CD1c-positive myeloid dendritic cell (primary cell): Measurements from ENCODE around the gene MRPL36.
"Not testable (repeated sequence)": the region's sequence is repeated elsewhere in the genome, so short reads cannot be mapped to it uniquely, and the experiment has no call there.

Experiments
- DNase-seq: peaks from one replicate; pipeline ENCODE4 v3.0.0-alpha.2; 2016; ENCODE audit errors: extremely low spot score

The MRPL36 gene

DNA sequence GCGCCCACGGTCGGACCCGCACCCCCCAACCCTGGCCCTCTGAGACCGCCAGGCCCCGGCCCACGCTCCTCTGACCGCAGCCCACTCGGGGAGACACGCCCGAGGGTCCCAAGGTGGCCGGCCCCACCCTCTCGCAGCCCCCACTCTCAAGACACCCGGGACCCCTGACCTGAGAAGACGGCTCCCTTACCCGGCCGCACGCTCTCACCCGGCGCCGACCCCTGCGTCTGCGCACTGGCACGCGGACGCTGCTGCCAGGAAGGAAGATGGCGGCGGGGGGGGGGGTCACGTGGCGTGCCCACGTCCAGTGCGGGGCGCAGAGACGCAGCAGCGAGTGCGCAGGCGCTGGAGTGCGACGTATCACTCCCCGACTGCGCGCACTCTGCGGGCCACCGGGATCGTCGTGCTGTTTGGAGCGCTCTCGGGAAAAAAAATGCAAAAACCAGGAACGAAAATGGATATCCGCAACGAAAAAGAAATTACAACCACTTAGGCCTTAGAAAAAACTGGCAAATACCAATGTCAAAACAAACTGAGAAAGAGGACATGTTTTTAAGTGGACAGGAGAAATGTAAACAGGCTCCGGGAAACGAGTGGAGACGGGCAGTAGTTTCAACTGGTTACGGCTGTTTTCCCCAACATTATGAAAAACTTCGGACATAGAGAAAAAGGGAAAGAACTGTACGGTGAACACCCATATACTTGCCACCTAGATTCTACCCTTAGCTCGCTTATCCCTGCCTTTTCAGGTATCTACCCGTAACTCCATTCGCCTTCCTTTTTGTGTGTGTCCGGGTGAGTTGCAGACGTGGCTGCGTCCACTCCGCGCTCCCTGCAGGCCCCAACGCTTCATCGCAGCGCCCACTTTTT, at the start of gene MRPL36:
TSS of gene MRPL36 (minus strand) at position 236 of the 870 bp plus-strand sequence. CDS start 902 bp downstream, outside the sequence.
- DNase-seq, result peak; percentile 98

DNA sequence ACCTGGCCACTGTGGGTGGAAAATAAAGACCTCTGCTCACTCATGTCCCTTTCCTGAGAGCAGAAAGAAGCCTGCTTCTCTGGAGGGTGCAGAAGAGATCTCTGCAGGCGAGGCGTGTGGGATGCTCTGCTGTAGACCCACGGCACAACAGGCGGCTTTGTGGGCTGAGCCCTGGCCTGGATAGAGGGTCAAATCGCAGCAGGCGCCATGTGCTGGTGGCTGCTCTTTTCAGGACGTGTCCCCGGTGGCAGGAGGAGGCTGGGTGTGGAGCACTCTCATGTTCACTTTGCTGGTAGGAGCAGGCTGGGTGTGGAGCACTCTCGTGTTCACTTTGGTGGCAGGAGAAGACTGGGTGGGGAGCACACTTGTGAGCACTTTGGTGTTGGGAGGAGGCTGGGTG, 48.0 kb upstream of the MRPL36 start:
- DNase-seq, result no peak

DNA sequence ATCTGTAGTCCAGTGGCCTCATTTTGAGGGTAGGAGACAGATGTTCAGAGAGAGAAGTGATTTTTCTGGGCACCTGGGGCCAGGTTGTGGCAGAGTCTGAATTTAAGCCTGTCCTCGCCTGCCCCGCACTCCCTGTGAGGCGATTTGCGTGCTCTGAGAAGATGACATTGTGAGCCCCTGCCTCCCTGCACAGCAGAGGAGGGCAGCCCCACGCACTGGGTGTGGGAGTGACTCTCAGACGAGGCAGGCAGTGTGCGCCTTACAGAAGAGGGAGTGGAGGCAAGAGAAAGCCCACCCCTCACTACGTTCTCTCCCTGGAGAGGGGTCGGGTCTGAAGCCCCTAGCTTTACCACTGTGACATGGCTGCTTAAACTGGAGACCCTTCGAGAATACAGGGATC, 47.4 kb upstream of the MRPL36 start:
- no peak for DNase-seq

DNA sequence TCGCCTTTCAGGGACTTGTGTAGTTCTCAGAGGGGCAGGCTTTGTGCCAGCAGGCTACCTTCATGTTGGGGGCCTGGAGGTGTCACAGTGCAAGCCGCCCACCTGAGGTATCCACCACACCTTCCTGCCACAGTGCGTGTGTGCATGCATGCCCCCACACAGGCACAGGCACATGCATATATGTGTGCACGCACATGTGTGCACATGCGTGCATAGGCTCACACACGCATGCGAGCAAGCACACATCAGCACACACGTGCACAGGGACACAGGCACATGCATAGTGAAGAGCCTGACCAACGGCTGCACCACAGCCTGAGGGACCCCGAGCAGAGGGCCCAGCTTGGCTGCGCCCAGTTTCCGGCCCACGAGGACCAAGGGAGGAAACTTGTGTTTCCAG, 46.9 kb upstream of the MRPL36 start:
- no peak for DNase-seq

DNA sequence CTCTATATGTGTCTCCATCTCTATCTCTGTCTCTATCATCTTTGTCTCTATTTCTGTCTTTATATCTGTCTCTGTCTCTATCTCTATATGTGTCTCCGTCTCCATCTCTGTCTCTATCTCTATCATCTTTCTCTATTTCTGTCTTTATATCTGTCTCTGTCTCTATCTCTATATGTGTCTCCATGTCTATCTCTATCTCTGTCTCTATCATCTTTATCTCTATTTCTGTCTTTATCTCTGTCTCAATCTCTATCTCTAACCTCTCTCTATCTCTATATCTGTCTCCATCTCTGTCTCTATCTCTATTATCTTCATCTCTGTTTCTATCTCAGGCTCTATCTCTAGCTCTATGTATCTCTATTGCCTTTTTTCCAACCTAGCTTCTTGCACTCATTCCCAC, 46.1 kb upstream of the MRPL36 start:
- no peak for DNase-seq

DNA sequence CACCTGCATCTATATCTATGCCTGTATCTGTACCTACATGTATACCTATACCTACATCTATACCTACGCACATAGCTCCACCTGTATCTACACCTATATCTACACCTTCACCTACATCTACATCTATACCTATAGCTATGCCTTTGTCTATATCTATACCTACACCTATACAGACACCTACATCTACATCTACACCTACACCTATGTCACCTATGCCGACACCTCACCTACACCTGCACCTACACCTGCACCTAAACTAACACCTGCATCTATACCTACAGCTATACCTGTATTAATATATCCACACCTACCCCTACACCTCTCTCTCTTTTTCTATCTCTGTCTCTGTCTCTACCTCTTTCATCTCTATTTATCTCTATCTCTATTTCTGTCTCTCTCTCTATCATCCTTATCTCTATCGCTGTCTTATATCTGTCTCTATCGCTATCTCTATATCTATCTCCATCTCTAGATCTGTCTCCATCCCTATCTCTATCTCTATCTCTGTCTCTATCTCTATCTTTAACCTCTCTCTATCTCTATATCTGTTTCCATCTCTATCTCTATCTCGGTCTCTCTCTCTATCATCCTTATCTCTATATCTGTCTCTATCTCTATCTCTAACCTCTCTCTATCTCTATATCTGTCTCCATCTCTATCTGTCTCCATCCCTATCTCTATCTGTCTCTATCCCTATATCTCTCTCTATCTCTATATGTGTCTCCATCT, 45.2 kb upstream of the MRPL36 start:
- DNase-seq, result no peak

DNA sequence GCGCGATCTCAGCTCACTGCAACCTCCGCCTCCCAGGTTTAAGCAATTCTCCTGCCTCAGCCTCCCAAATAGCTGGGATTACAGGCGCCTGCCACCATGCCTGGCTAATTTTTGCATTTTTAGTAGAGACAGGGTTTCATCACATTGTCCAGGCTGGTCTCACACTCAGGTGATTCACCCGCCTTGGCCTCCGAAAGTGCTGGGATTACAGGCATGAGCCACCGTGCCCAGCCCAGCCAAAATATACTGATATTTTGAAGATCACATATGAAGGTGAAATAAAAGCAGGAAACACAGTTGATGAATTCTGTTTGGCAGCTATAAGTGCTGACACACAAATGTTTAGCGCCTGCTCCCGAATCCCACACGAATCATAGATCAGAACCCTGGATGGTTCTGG, 44.1 kb upstream of the MRPL36 start:
- DNase-seq, result not testable (repeated sequence)

DNA sequence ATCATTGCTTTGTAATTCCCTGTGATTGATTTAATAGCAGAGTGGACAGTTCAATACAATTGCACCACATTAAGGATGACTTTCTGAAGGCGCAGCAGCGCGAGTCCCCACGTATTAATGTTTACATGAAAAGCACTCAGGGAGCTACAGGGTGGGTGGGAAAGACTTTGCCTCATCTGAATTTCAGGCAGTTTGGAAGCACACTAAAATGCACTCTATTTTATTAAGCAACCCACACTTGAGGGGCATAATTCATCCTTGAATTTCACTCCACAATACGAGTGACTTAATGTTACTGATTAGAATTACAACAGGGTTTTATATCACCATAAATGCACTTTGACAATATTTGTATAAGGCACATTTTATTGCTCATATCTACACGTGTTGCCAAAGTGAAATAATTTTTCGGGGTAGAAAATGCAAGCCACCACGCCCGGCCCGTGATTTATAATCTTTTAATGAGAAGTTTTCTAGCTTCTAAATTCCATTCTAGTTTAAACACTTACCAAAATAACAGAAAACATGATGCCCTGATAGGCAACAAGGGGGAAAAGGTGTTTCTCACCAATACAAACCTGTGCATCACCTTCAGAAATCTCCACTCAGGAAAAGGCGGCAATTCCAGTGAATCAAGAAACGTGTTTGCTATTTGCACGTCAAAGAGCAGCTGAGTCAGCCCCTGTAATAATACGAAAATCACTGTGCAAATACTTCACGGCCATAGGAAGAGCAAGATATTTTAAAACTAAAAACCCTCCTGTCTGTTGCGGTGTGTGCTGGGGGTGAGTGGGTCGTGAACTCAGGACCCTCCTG, 42.6 kb upstream of the MRPL36 start:
- no peak for DNase-seq

DNA sequence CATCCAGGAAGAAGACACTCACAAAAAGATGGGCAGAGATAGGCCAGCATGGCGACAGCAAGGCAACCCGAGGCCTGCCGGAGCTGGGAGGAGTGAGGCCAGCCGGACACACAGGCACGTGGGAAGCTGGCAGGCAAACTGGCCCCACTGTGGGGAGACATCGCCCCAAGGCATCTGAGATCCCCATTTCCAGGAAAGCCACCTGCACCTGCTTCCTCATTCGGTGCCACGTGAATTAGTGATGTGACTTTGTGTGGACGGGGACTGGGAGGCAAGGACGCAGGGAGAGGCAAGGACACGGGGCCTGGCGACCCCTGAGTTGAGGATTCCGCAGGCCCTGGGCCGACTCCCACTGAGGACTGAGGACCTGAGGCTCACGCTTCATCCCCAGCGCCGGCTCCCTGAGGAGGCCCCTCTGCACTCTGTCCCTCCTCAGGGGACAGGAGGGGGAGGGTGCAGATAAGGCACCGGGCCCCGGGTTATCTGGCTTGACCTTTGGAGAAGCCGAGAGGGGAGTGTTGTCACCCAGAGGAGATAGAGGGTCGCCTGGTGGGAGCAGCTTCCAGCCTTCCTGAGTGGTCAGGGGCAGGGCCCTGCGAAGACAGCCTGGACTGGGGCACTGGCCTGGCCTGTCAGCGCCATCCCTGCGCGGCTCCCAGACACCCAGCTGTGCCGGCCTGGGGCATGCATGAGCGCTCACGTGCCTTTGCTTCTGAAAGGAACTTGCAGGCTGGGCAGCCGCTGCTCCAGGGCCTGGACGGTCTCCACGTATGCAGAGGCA, 41.3 kb upstream of the MRPL36 start:
- DNase-seq, result no peak

DNA sequence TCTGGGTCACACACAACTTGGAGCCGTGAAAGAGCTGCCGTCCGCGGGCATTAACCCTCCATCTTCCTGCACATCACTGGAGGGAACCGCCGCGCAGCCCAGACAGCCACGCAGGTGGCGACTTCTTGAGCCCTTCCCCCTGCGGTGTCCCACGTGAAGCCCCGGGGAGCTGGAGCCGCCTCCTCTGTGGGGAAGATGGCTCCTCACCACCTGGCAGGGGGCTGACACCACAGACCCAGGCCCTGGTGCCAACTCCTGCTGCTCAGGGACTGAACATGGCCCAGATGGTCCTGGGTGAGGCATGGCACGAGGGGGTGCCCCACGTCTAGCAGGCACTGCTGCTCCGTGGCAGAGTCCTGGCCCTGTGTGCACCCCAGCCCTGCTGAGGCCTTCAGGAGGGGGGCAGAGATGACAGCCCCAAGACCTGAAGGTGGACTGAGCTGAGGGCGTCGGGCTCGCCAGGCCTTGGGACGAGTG, 40.5 kb upstream of the MRPL36 start:
- no peak for DNase-seq

DNA sequence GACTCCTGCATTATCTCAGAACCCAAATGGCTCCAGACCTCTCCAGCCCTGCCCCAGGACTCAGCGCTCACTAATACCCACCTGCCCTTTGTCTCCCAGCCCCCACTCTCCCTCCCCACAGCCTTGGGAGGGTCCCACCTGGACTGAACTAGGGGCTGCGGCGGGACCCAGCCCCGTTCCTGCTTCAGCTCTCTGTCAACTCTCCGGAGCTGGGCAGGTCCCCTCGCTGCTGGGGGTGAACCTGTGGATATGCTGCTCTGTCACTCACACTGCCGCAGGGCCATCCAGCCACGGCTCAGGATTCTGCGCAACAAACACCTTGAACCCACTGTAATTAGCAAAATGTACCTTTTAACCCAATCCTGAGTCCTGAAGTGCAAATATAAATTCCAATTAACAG, 38.4 kb upstream of the MRPL36 start:
- no peak for DNase-seq

DNA sequence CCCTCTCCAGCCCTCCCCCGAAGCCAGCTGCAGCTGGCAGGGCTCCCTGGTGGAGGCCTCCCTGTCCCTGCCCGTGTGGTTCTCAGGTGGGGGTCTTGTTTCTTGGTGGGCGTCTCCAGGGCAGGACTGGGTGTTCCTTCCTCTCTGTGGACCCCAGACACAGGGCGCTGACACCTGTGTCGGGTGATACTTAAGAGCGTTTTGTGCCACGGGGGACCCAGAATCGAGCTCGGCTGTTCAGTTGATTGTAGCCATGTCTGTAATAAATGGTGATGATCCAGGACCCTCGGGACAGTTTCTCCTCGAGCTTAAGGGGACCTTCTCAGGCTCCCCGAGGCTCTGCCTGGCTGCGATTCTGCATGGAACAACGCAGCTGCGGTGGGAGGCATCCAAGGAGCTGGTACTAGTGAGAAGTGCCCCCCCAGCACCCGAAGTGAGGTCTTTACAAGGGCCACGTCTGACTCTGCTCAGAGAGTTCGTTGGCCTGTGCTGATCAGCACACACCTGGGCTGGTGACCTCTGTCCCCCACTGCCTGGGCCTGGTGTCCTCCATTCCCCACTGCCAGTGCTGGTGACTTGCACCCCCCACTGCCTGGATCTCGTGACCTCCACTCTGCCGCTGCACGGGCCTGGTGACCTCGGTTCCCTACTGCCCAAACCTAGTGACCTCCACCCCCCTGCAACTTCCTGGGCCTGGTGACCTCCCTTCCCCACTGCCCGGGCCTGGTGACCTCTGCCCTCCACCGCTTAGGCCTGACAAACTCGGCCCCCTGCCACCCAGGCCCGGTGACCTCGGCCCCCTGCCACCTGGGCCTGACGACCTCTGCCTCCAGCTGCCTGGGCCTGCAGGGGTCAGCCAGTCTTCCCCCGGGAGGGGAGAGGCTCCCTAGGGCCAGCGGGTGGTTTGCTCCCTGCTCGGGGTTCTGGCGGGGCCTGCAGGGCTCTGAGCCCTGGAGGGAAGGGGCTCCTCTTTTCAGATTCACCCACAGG, 37.5 kb upstream of the MRPL36 start:
- DNase-seq, result no peak

DNA sequence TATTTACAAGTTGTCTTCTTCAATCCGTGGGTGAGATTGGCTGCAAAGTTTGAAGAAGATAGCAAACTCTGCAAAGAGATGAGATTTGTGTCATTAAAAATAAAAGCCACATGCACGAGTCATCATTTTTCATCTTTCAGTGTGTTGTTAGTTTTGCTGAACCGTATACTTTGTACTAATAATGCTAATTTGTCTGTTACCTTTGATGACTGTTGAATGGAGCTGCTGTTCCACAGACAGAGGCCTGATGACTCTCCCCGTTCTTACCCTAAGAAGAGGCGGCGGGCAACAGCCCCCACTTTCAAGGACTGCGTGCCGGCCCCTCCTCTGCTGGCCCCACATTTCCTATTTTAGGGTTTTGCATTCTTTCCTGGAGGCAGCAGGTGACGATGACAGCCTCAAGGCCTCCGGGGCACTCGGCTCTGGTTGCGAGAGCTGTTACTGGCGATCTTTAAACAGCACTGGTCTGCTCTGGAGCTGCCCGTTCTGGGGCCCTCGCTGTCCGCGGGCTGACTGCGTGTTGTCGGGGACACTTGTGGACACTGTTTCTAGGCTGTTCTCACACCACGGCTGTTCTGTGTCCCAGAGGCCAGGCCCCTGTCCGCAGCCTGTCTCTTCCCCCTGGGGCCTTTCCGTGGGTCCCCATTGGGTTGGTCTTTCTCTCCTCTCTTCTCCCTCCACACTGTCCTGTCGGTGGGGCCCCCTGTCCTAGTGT, 36.7 kb upstream of the MRPL36 start:
- no peak for DNase-seq

DNA sequence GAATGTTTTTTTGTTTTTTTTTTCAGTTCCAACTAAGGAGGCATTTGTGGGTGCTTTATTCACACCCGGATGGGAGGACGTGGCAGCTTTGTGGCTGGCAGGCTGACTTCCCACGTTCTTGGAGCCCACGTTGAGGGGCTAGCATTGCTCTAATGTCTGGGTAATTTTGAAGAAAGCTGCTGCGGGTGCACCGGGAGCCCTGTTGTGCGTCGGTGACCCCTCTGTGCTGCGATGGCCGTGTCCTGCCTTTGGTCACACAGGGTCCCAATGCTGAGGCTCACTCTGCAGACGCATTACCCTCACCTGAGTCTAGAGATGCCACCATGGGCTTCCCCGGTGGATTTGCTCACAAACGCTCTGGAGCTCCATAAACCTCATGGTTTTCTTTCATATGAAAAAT, 35.8 kb upstream of the MRPL36 start:
- no peak for DNase-seq

DNA sequence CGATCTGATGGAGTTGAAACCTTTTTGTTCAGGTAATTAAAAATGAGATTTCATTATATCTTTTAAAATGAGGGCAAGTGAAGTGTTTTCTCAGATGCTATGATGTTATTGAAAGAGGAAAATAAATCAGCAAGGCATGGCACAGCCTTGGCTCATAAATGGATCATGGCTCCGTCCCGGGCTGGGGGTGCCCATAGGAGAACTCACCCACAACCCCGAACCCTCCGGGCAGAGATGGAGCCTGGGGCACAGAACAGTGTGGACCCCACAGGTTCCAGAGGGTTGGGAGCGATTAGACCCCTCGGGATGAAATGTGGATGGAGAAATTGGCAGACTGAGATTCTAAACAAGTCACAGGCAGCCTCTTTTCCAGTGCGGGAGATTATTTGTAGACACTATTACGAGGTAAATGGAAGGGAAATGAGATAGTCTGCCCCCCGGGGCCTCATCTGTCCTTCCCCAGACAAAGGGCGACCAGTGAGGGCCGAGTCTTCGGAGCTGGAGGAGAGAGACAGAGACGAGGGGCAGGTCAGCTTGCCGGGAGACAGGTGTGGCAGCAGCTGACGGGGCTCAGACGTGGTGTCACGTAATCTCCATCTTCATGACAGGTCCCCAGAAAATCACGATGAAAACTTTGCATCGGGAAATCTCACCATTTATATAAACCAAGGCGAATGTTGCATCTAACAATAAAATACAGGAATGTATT, 35.2 kb upstream of the MRPL36 start:
- no peak for DNase-seq

DNA sequence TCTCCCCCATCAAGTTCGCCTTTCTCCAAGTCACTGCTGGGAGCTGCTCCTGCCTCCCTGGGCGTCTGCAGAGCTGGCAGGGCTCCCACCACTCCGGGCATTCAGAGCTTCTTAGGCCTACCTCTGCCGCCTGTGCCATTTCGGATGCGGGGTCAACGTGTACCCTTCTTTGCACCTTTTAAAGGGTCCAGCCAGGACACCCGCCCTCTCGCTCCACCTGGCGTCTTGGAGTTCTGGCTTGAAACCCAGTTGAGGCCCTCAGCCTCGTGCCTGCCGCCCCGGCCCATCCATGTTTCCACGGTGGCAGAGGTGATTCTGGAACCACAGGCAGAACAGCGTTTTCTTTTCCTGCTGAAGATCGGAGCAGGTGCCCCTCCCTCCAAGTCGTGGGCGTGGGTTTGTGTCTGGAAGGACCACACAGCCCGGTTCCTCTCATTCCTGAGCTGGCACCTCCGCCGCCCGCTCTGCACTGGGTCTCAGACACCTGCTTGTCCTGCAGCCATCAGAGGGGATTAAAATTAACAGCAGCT, 34.5 kb upstream of the MRPL36 start:
- no peak for DNase-seq

DNA sequence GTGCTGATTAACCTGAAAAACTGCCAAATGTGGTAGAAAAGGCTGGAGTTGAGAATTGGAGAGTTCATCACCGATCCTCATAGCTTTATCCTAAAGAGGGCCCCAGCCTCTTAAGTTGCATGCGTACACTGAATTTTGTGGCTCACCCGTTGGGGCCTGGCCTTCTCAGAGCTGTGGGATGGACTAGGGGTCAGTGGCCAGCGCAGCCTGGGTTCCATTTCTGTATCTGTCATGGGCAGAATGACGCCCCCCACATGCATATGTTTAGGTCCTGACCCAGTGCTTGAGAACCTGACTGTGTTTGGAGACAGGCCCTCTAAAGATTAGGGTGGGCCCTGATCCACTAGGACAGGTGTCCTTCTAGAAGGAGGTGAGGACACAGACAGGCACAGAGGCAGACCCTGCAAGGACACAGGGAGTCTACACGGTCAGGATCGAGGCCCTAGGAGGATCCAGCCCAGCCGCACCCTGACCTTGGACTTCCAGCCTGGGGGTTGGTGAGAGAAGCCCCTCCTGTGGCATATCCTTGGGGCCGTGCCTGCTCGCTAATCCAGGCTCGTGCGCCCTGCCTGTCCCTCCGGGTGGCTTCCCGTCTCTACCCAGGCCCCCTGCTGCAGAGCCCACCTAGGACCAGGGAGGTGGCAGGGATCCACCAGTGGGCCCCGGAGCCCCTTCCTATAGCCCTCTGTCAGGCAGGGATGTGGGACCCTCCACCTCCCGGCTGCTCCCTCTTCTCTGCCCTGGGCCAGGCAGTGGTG, 33.8 kb upstream of the MRPL36 start:
- DNase-seq, result no peak
